H1 (cell line): ENCODE measurements around the gene ANKS1B. TPM values are rescaled to one million over a fixed set of nuclear protein-coding genes. Genes with fewer than 3 reads are reported as not detected.
A peak's percentile ranks its signal among the peaks of the same experiment; 100 is the strongest.

Source experiments
- CTCF ChIA-PET: fragments of 300-600 bp; sonication (Branson Sonifier 250); formaldehyde crosslinking; loops from one replicate; lab custom pipeline; 2021; ENCODE audit not compliant: partially characterized antibody; lab: Charles Lee
- POLR2A ChIA-PET: fragments of 300-600 bp; sonication (Branson Sonifier 250); formaldehyde crosslinking; loops from one replicate; lab custom pipeline; 2021; ENCODE audit warnings: inconsistent platforms; ENCODE audit not compliant: partially characterized antibody; lab: Charles Lee
- DNase-seq, 2 experiments: peaks; one replicate each; pipeline versions ENCODE4 v3.0.0 to v3.0.0-alpha.2; 2010 to 2022; ENCODE audit warnings: low spot score in 2 of 2, low read depth in 1 of 2, mixed read lengths in 1 of 2
- FAIRE-seq: peaks from 2 replicates; lab custom pipeline; 2011; peaks lifted over from hg19 to GRCh38; lab: Jason Lieb, UNC
- H2AFZ ChIP-seq: 2 replicates; pipeline ENCODE4 v1.8.1; 2012; ENCODE audit warnings: low read length, inconsistent platforms
- H2AK5ac ChIP-seq: 2 replicates; pipeline ENCODE4 v1.6.1; 2013; ENCODE audit warnings: low read depth, low read length
- H2BK120ac ChIP-seq: replicated peaks from 2 replicates; pipeline ENCODE3; 2013; ENCODE audit warnings: low read depth, low read length, inconsistent platforms
- H2BK12ac ChIP-seq: 2 replicates; pipeline ENCODE4 v1.6.1; 2013; ENCODE audit warnings: low read depth, low read length
- H2BK15ac ChIP-seq: 2 replicates; pipeline ENCODE4 v1.6.1; 2013; ENCODE audit warnings: low read length
- H2BK20ac ChIP-seq: 2 replicates; pipeline ENCODE4 v1.6.1; 2013; ENCODE audit warnings: low read length
- H2BK5ac ChIP-seq: 2 replicates; pipeline ENCODE4 v1.6.1; 2013; ENCODE audit warnings: low read depth, low read length
- H3K14ac ChIP-seq: 2 replicates; pipeline ENCODE4 v1.6.1; 2013; ENCODE audit warnings: inconsistent platforms; ENCODE audit not compliant: insufficient read length
- H3K18ac ChIP-seq: 2 replicates; pipeline ENCODE4 v1.6.1; 2013; ENCODE audit warnings: low read length; ENCODE audit errors: extremely low read depth
- H3K23ac ChIP-seq: 2 replicates; pipeline ENCODE4 v1.6.1; 2013; ENCODE audit warnings: inconsistent platforms; ENCODE audit not compliant: insufficient read length
- H3K23me2 ChIP-seq: 2 replicates; pipeline ENCODE4 v1.6.1; 2013; ENCODE audit warnings: low read depth, low read length
- H3K27ac ChIP-seq: 2 replicates; pipeline ENCODE4 v1.6.1; 2011; ENCODE audit warnings: low read depth, low read length, inconsistent platforms
- H3K27me3 ChIP-seq, 4 experiments: replicated peaks in 1 of 4; 1 replicate in 1 of 4; 2 replicates in 3 of 4; pipeline versions ENCODE4 v1.6.1 to v1.8.1; 2011 to 2013; ENCODE audit warnings: low read length in 3 of 4, mild to moderate bottlenecking in 3 of 4, inconsistent platforms in 2 of 4, mixed read lengths in 2 of 4, moderate library complexity in 1 of 4; ENCODE audit not compliant: control insufficient read depth in 3 of 4, insufficient read depth in 3 of 4; ENCODE audit errors: extremely low read depth in 1 of 4
- H3K36me3 ChIP-seq, 4 experiments: 2 replicates each; pipeline versions ENCODE4 v1.6.1 to v1.8.1; 2011 to 2013; ENCODE audit warnings: mild to moderate bottlenecking in 4 of 4, low read length in 3 of 4, moderate library complexity in 2 of 4, control low read depth in 1 of 4, inconsistent platforms in 1 of 4; ENCODE audit not compliant: insufficient read depth in 4 of 4, control insufficient read depth in 2 of 4
- H3K4ac ChIP-seq: replicated peaks from 2 replicates; pipeline ENCODE3; 2013; ENCODE audit warnings: low read length, low read depth, mixed read lengths, inconsistent platforms; ENCODE audit not compliant: insufficient read length
- H3K4me1 ChIP-seq, 4 experiments: replicated peaks in 1 of 4; 1 replicate in 1 of 4; 2 replicates in 3 of 4; pipeline versions ENCODE4 v1.6.1 to v1.8.1; 2011 to 2013; ENCODE audit warnings: low read length in 3 of 4, inconsistent platforms in 2 of 4, mixed read lengths in 1 of 4; ENCODE audit not compliant: insufficient read depth in 4 of 4, control insufficient read depth in 3 of 4
- H3K4me2 ChIP-seq, 2 experiments: 2 replicates each; pipeline versions ENCODE4 v1.6.1 to v1.8.1; 2011 to 2013; ENCODE audit warnings: low read depth in 2 of 2, low read length in 2 of 2, control low read depth in 1 of 2, inconsistent platforms in 1 of 2, mild to moderate bottlenecking in 1 of 2; ENCODE audit not compliant: insufficient read depth in 1 of 2
- H3K4me3 ChIP-seq, 4 experiments: fragments of 200-600, 300-600 bp in 1 of 4; sonication (generic), shearing (Covaris generic), sonication (Bioruptor Twin) in 1 of 4; 2 replicates each; pipeline versions ENCODE4 v1.5.1 to v1.8.1; 2011 to 2016; ENCODE audit warnings: low read length in 4 of 4, low read depth in 3 of 4, control low read depth in 2 of 4, inconsistent platforms in 2 of 4, mild to moderate bottlenecking in 2 of 4, mixed read lengths in 1 of 4, moderate library complexity in 1 of 4; ENCODE audit not compliant: insufficient read depth in 2 of 4; ENCODE audit errors: extremely low read depth in 1 of 4
- H3K56ac ChIP-seq: replicated peaks from 2 replicates; pipeline ENCODE3; 2013; ENCODE audit warnings: low read depth, mild to moderate bottlenecking, mixed read lengths, low read length, inconsistent platforms; ENCODE audit not compliant: insufficient read length
- H3K79me1 ChIP-seq: 2 replicates; pipeline ENCODE4 v1.6.1; 2013; ENCODE audit warnings: low read depth, low read length, control low read depth
- H3K79me2 ChIP-seq, 2 experiments: 2 replicates each; pipeline versions ENCODE4 v1.6.1 to v1.8.1; 2012 to 2013; ENCODE audit warnings: low read length in 2 of 2, mild to moderate bottlenecking in 2 of 2, inconsistent platforms in 1 of 2; ENCODE audit not compliant: insufficient read depth in 2 of 2, control insufficient read depth in 1 of 2
- H3K9ac ChIP-seq, 4 experiments: replicated peaks in 1 of 4; 1 replicate in 1 of 4; 2 replicates in 3 of 4; pipeline versions ENCODE4 v1.6.1 to v1.8.1; 2011 to 2013; ENCODE audit warnings: low read depth in 3 of 4, low read length in 3 of 4, control low read depth in 2 of 4, mild to moderate bottlenecking in 2 of 4, moderate library complexity in 2 of 4, inconsistent platforms in 1 of 4; ENCODE audit errors: extremely low read depth in 1 of 4
- H3K9me3 ChIP-seq, 2 experiments: 2 replicates each; pipeline versions ENCODE4 v1.6.1 to v1.8.1; 2012 to 2013; ENCODE audit warnings: mild to moderate bottlenecking in 2 of 2, moderate library complexity in 2 of 2, control low read depth in 1 of 2, inconsistent platforms in 1 of 2, low read depth in 1 of 2, low read length in 1 of 2, mixed read lengths in 1 of 2; ENCODE audit not compliant: insufficient read depth in 2 of 2
- H4K20me1 ChIP-seq, 2 experiments: replicated peaks in 1 of 2; 2 replicates each; pipeline versions ENCODE3 to v1.8.1; 2011 to 2013; ENCODE audit warnings: inconsistent platforms in 2 of 2, low read length in 2 of 2, mild to moderate bottlenecking in 1 of 2; ENCODE audit not compliant: insufficient read depth in 2 of 2, control insufficient read depth in 1 of 2
- H4K5ac ChIP-seq: 2 replicates; pipeline ENCODE4 v1.6.1; 2013; ENCODE audit warnings: low read length, low read depth, mixed read lengths, inconsistent platforms; ENCODE audit not compliant: insufficient read length
- H4K8ac ChIP-seq: 2 replicates; pipeline ENCODE4 v1.8.0; 2013; ENCODE audit warnings: mild to moderate bottlenecking, moderate library complexity, low read length, inconsistent platforms; ENCODE audit not compliant: insufficient read depth; ENCODE audit errors: extremely low read depth
- H4K91ac ChIP-seq: replicated peaks from 2 replicates; pipeline ENCODE3; 2013; ENCODE audit warnings: low read length, mixed read lengths, inconsistent platforms; ENCODE audit not compliant: insufficient read length
- GTF2F1 ChIP-seq: IDR thresholded peaks from 2 replicates; pipeline ENCODE4 v1.6.1; 2012; ENCODE audit warnings: low read depth, low read length, improper control_type of control experiment, borderline replicate concordance
- RAD21 ChIP-seq, 2 experiments: IDR thresholded peaks in 1 of 2; conservative IDR thresholded peaks in 1 of 2; 2 replicates each; pipeline ENCODE4 v1.6.1; 2011; ENCODE audit warnings: low read depth in 2 of 2, low read length in 2 of 2, improper control_type of control experiment in 1 of 2, inconsistent platforms in 1 of 2, mild to moderate bottlenecking in 1 of 2, moderate library complexity in 1 of 2
- RXRA ChIP-seq: IDR thresholded peaks from 2 replicates; pipeline ENCODE4 v1.6.1; 2011; ENCODE audit warnings: low read depth, mild to moderate bottlenecking, low read length, moderate library complexity; ENCODE audit not compliant: insufficient read depth
- SIX5 ChIP-seq: IDR thresholded peaks from 2 replicates; pipeline ENCODE4 v1.6.1; 2011; ENCODE audit warnings: mild to moderate bottlenecking, low read depth, low read length
- YY1 ChIP-seq: IDR thresholded peaks from 2 replicates; pipeline ENCODE4 v1.6.1; 2011; ENCODE audit warnings: low read depth, mild to moderate bottlenecking, low read length
- WGBS, 2 experiments: shearing (Covaris generic) in 1 of 2; methylation state at CpG; one replicate each; pipeline versions ENCODE4 v1.1.6 to v1.1.7; 2013 to 2015; ENCODE audit warnings: low lambda C conversion rate in 2 of 2, mixed read lengths in 2 of 2, inconsistent platforms in 1 of 2, low coverage in 1 of 2, missing lambda C conversion rate in 1 of 2; ENCODE audit not compliant: insufficient replicate concordance in 2 of 2, insufficient coverage in 1 of 2, insufficient read length in 1 of 2; ENCODE audit errors: extremely low coverage in 1 of 2, missing lambda C conversion rate in 1 of 2; 5-methylcytosine and 5-hydroxymethylcytosine counted together
- polyA plus RNA-seq, 7 experiments: library from polyadenylated mRNA; depleted of rRNA in 3 of 7; stranded (reverse) in 5 of 7; unstranded in 2 of 7; fragments of >200 nt in 5 of 7; fragments of 200-250 nt in 2 of 7; gene quantifications; 1 replicate in 5 of 7; 2 replicates in 1 of 7; 4 replicates in 1 of 7; pipeline versions ENCODE4 v1.2.1 to v1.2.3, GENCODE V29; 2011 to 2013; ENCODE audit warnings: missing spikeins in 2 of 7, mixed read lengths in 2 of 7
- total RNA-seq: library from RNA; stranded (reverse); fragmentation: NEBNext Ultra II Directional; extraction: Animal tissue kit (Norgen Biotek cat#: 25700); gene quantifications from 2 replicates; pipeline ENCODE4 v1.2.1, GENCODE V29; 2021
- TF ChIP-seq, protein P1 (sequence below), 3 experiments: IDR thresholded peaks; 1 replicate in 2 of 3; 2 replicates in 1 of 3; pipeline versions ENCODE4 v1.5.1 to v1.6.1; 2011; ENCODE audit warnings: low read length in 3 of 3, mild to moderate bottlenecking in 3 of 3, inconsistent platforms in 2 of 3, low read depth in 1 of 3, moderate library complexity in 1 of 3; ENCODE audit not compliant: insufficient read depth in 1 of 3; ENCODE audit errors: control extremely low read depth in 1 of 3

The ANKS1B gene
- total and polyA plus RNA-seq, 2 of the 8 experiments (the other 6 are each of a cell fraction or from before 2014, with no cell fraction given): 2.7 to 6.1 TPM

DNA sequence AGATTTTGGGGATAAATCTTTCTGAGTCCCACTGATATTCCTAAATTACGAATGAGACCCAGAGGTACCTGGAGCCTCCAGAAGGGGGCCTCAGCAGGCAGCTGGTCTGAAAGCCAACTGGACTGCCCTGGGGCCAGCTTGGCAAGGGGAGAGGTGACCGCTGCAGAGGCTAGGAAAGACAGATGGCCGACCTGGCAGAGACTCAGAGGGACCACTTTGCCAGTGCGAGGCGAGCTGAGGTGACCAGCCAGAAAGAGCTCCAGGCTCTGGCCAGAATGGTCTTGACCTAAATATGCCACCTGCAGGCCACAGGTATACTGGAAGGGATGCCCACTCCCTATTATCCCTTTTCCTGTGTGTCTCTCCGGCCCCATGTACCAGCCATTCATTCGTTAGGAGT lies 594.0 kb downstream of the ANKS1B start:
- no peak overlapping the region for H3K14ac ChIP-seq
- no peak overlapping the region for H3K4me2 ChIP-seq
- FAIRE-seq: no peak
- H2BK12ac ChIP-seq: no peak overlapping the region
- H4K5ac ChIP-seq: no peak overlapping the region
- CTCF ChIA-PET: interaction anchor here (0.6 to 11.5 kb wide), 59 partner anchors 8 to 961 kb away, joined by 3 to 102 read pairs (median 4); partner anchors contain the start of gene GARIN6
- no peaks in the 10 kb centered on the region for H4K20me1 ChIP-seq
- no peaks in the 10 kb centered on the region; a peak in 1 of 7 replicates for H3K4me1 ChIP-seq
- H2AK5ac ChIP-seq: no peak overlapping the region
- no peaks in the 10 kb centered on the region for H3K36me3 ChIP-seq
- H2AFZ ChIP-seq: no peak overlapping the region
- no peak overlapping the region for H3K23ac ChIP-seq
- H3K56ac ChIP-seq: no peak overlapping the region
- no peak overlapping the region for H3K27ac ChIP-seq
- WGBS, 2 experiments: 84% methylated on average over 7 of the region's 7 CpGs; no CpG with 5 or more reads in 1 of the 2 experiments
- no peaks in the 10 kb centered on the region for H3K23me2 ChIP-seq
- no peak overlapping the region for H2BK120ac ChIP-seq
- DNase-seq: peak; percentile 19 to 82
- H3K4me3 ChIP-seq: no peak overlapping the region
- no peaks in the 10 kb centered on the region for H3K79me2 ChIP-seq
- no peak for TF ChIP-seq GTF2F1
- TF ChIP-seq, protein P1, sequence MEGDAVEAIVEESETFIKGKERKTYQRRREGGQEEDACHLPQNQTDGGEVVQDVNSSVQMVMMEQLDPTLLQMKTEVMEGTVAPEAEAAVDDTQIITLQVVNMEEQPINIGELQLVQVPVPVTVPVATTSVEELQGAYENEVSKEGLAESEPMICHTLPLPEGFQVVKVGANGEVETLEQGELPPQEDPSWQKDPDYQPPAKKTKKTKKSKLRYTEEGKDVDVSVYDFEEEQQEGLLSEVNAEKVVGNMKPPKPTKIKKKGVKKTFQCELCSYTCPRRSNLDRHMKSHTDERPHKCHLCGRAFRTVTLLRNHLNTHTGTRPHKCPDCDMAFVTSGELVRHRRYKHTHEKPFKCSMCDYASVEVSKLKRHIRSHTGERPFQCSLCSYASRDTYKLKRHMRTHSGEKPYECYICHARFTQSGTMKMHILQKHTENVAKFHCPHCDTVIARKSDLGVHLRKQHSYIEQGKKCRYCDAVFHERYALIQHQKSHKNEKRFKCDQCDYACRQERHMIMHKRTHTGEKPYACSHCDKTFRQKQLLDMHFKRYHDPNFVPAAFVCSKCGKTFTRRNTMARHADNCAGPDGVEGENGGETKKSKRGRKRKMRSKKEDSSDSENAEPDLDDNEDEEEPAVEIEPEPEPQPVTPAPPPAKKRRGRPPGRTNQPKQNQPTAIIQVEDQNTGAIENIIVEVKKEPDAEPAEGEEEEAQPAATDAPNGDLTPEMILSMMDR (IDR thresholded peaks at IDR 0.05; ENCODE audit: control extremely low read depth in 1 of 3, insufficient read depth in 1 of 3, low read depth in 1 of 3, low read length in 3 of 3): peak; percentile 58 to 87 (median 81)
- TF ChIP-seq YY1: 0 out of 2 replicates have a peak, but pooled peaks have one; percentile 45
- 0 out of 2 replicates have a peak, but pooled peaks have one; percentile 34 for TF ChIP-seq RXRA
- no peak for TF ChIP-seq SIX5
- peak; percentile 87 to 91 for TF ChIP-seq RAD21 (IDR thresholded peaks at IDR 0.05 in 1 of 2, conservative IDR thresholded peaks at IDR 0.05 in 1 of 2; ENCODE audit: low read depth in 2 of 2, low read length in 2 of 2)
- TF ChIP-seq, all 59 proteins: peak for 4
- no peaks in the 10 kb centered on the region for H3K79me1 ChIP-seq
- no peak overlapping the region for H3K9ac ChIP-seq
- no peak overlapping the region for H2BK20ac ChIP-seq
- no peaks in the 10 kb centered on the region; a peak in 1 of 4 replicates for H3K9me3 ChIP-seq
- H2BK5ac ChIP-seq: no peak overlapping the region
- no peak overlapping the region for H4K91ac ChIP-seq
- no peak overlapping the region for H2BK15ac ChIP-seq
- POLR2A ChIA-PET: no interaction called here
- H3K27me3 ChIP-seq: no peaks in the 10 kb centered on the region
- H3K18ac ChIP-seq: no peak overlapping the region
- no peak overlapping the region for H4K8ac ChIP-seq
- no peak overlapping the region for H3K4ac ChIP-seq
